Hematopoietic multipotent progenitor cell (in vitro differentiated cells): ENCODE results near the gene MTNR1B. TPM values are rescaled to one million over a fixed set of nuclear protein-coding genes. Genes with fewer than 3 reads are reported as not detected.
A peak's percentile ranks its signal among the peaks of the same experiment; 100 is the strongest.

Source experiments
- DNase-seq, 3 donors: peaks; one replicate each; pipeline ENCODE4 v3.0.0-alpha.2; 2011 to 2015; ENCODE audit warnings: low read depth in 2 of 3, low spot score in 2 of 3
- total RNA-seq: library from RNA; depleted of rRNA; stranded (reverse); fragments of >200 nt; gene quantifications from one replicate; pipeline ENCODE4 v1.2.3, GENCODE V29; 2012

The MTNR1B gene
- total RNA-seq, result not detected

DNA sequence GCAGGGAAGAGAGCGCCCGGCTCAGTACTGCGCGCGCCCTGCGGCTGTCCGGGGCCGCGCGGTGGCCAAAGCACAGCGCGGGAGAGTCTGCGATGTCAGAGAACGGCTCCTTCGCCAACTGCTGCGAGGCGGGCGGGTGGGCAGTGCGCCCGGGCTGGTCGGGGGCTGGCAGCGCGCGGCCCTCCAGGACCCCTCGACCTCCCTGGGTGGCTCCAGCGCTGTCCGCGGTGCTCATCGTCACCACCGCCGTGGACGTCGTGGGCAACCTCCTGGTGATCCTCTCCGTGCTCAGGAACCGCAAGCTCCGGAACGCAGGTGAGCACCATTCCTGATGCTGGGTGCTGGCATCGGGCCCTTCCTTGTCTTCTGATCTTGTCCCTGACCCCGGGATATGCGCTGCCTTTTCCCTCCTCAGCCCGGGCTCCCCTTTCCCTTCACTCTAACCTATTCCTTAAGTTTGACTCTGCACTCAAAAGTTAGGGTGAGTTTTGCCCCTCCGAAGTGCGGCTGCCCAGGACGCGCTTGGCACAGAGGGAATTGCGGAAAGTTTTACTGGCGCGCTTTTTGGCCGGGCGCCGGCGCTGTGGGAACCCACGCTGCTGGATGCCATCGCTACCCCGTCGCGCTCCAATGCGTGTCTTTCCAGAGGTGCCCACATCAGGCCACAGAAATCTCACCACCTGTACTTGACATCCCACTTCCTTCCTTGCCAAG, at the start of gene MTNR1B:
MTNR1B (plus strand) TSS at position 18 of the 714 bp plus-strand sequence; CDS start at position 93, 75 bp downstream.
- DNase-seq, result no peak

GRCh38 chr11:92920331-92920730, 49.1 kb upstream of the MTNR1B start:
- DNase-seq, result no peak

GRCh38 chr11:92922731-92923130, 46.7 kb upstream of the MTNR1B start:
- no peak for DNase-seq

DNA sequence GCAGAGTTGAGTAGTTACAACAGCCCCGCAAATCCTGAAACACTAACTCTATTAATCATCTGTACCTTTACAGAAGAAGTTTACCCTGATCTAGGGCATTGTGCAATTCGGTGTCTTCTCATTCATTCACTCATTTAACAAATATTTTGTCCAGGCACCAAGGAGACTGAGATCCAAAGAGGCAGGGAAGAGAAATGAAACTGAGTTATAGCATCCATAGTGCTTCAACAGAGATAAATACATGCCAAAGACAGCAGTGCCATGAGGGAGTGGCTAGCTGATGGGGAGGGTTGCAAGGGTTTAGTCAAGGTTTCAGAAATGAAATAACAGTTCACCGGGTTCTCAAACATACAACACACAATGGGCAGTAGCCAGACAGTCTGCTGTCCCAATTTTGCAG, 40.2 kb upstream of the MTNR1B start:
- no peak for DNase-seq

DNA sequence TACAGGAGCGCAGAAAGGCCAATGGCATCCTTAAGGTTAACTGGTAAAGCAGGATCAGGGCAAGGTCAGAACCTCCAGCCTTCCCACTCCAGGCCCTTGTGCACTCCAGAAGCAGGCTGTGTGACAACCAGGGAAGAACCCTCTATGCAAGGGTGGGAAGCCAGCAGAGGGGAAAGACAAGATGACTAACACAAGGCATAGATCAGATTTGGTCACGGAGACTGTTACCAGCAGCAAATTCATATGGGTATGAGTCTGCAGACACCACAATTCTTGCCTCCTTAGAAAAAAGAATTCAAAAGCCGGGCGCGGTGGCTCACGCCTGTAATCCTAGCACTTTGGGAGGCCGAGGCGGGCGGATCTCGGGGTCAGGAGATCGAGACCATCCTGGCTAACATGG, 39.8 kb upstream of the MTNR1B start:
- no peak for DNase-seq

DNA sequence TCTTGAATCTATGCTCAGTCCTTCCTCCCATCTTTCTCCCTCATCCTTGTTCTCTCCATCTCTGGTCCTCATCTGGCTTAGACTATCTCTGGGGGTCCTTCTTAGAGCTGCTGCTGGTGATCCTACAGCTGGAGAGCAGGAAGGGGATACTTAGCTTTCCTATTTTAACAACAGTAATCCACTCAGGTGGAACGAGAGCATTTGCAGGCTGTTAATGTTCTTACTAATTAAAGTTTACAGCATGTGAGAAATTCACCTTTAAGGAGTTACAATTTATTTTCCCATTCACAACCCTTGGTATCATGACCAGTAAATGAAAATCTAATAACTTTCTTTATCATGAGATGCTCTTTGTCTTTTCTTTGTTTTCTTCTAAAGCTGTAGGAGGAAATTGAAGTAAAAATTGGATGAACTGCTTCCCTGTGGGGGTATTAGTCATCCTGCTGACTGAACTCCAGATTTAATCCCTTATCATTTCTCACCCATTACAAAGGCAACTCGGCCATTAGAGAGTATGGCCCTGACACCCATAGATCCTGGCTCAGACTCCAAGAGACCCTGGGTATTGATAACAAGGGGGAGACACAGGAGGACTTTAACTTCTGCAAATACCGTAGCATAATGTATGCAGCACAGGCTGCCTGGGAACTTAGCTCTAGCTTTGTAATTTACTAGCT, 37.6 kb upstream of the MTNR1B start:
- no peak for DNase-seq

- no peak for DNase-seq
These were observed 30.1 kb upstream of the MTNR1B start for GRCh38 chr11:92939305-92939704.

GRCh38 chr11:92941676-92942571, 27.5 kb upstream of the MTNR1B start:
- DNase-seq, result peak in 2 of 3 donors; percentile 27 to 65

- no peak for DNase-seq
These were observed 22.7 kb upstream of the MTNR1B start for GRCh38 chr11:92946707-92947106.

DNA sequence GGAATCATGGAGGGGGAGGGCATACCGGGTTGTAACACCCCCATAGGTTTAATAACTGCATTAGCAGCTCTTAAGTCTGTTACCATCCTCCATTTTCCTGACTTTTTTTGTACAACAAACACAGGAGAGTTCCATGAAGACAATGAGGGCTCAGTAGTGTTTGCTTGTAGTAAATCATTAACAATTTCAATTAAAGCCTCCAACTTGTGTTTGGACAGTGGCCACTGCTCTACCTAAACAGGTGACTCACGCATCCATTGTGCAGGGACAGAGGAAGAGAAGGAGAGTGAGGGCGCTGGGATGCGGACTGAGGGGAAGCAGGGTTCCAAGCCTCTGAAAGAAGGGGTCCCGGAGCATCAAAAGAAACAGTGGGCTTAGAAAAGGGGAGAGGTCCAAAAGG, 21.3 kb upstream of the MTNR1B start:
- no peak for DNase-seq

DNA sequence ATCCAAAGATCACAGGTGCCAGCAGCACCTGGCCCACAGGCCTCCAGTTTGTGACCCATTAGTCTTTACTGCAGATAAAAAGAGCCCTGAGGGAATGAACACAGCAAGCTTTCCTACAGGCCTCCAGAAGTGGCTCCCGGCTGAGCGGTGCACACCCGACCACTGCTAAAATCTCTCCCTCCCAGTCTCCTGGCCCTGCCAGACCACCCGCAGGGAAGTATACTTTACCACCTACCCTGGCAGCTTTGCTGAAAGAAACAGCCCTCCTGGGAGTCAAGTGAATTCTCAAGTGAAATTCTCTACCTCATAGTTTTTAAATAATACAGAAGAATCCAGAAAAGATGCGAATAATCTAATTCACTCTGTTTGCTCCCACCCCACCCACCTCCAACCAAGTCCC, 15.4 kb upstream of the MTNR1B start:
- no peak for DNase-seq

DNA sequence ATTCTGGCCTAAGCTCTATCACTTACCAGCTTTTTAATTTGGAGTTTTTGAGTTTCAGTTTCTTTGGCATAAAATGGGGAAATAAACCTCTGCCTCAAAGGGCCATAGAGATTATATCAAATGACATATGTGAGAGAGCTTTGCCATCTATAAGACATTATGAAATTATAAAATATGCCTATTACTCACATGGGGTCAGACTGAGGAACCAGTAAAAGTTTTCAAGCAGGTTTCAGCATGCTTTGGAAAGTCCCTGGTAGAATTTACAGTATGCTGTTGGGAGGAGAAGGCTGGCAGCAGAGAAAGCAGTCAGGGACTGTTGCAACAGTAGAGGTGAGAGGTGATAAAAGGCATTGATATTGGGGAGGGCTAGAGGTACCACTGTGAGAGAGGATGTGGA, 13.6 kb upstream of the MTNR1B start:
- no peak for DNase-seq

DNA sequence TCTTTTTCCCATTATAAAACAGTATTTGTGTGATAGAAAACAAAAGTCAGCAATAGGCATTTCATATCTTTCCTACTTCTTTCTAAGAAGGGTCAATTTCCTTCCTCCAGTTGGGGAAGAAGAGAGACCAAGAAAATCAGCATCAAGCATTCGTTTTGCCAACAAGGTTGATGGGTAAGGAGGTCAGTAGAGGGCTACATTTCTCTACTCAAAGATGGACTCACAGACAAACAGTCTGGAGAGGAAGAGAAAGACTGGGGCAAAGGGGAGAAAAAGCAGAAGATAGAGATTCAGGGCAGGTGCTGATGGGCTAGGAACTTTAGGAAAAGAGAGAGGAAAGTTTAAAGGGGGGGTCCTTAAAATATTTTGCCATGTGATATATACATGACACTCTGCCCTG, 8.6 kb upstream of the MTNR1B start:
- no peak for DNase-seq

DNA sequence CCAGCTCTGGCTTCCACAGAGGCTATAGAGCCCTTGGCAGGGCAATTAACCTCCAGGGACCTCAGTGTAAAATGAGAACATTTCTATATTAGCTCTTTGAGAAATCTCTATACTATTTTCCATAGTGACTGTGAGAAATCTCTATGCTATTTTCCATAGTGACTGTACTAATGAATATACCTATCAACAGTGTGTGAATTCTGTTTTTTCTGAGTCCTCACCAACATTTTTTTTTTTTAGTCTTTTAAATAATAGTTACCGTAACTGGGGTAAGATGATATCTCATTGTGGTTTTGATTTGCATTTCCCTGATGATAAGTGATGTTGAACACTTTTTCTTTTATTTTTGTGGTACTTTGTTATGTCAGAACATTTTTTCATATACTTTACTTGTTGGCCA, 7.0 kb upstream of the MTNR1B start:
- no peak for DNase-seq

GRCh38 chr11:92964471-92964870, 5.0 kb upstream of the MTNR1B start:
- no peak for DNase-seq

GRCh38 chr11:92965196-92965595, 4.3 kb upstream of the MTNR1B start:
- DNase-seq, result no peak

DNA sequence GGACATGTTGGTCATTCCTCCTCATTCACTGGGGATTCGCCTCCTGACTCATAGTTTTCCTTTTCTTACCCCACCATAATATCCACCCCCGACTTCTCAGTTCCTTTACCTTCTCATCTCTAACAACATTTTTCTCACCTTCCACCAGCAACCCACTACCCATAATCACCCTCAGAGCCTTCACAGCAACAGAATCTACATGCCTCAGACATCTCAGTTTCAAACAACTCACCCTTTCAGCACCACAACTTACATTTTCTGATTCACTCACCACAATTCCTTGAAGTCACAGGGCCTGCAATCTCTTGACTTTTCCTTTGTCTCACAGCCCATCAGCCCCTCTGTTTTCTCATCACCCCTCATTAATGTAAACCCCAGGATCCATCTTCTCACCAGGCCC, 2.3 kb upstream of the MTNR1B start:
- DNase-seq, result no peak

DNA sequence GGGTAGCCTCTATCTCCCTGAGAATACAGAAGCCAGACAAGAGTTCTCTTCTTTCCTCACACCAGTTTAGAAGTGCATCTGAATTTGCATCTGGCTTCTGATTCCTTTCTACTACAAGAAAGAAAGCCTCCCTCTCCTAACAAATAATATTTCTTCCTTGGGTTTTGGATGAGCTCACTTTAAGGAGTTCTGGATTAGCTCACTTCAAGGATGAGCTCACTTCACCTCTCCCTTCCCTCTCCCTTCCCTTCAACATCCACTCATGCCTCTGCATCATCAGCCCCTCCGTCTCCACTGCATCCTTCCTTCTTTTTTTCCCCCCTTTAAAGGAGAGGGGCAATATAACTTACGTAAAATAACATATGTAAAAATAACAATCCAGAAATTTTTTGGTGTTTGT, 1.6 kb upstream of the MTNR1B start:
- no peak for DNase-seq

DNA sequence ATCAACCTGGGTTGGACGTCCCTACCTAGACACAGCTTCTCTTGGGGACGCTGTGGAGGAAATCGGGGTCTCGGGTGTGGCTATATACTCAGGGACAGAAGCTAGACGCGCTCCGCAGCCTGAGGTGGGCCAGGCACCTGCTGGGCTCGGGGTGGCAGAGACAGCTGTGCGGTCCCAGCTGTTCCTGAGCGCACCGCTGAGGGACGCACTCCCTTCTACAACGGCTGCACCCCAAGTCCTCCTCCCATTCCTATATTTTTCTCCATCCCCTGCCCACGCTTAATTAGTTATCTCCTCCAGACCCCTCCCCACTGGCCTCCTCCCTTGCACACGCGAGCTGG, 188 bp upstream of the MTNR1B start:
- no peak for DNase-seq

GRCh38 chr11:92972248-92972647, 2.8 kb downstream of the MTNR1B start:
- DNase-seq, result no peak

DNA sequence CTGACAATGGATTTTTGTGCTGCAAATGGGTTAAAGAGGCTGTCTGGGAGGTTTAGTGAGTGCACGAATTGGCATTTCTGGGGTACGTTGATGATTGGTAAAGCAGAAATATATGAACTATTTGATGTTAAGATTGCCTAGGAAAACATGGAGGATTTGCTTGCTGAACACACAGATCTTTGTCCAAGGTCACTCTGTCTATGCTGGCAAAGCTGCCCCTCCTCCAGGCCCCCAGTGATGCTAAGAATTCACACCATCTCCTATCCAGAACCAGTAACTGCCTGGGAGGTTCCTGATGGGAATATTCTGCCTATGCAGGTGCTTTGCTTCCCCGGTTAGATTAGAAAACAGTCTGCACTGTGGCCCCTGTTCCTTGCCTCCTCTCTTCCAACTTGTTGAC, 5.8 kb downstream of the MTNR1B start:
- no peak for DNase-seq

- no peak for DNase-seq
These were observed 7.2 kb downstream of the MTNR1B start for GRCh38 chr11:92976681-92977080.
